Body of pancreas (tissue), 4 donors: Measurements from ENCODE around the gene PLCB3.

Source experiments
- POLR2A ChIP-seq, 3 donors: fragments of 450-650 bp; IDR thresholded peaks; one replicate each; pipeline ENCODE4 v1.6.1; 2016; ENCODE audit warnings: antibody characterized with exemption in 3 of 3, mild to moderate bottlenecking in 2 of 3
- TF ChIP-seq, protein P1 (sequence below), 7 experiments: fragments of 450-650 bp in 4 of 7; fragments of 200-600 bp in 3 of 7; sonication (generic) in 3 of 7; IDR thresholded peaks; one replicate each; pipeline ENCODE4 v1.5.1; 2016 to 2019; ENCODE audit warnings: antibody characterized with exemption in 7 of 7

DNA sequence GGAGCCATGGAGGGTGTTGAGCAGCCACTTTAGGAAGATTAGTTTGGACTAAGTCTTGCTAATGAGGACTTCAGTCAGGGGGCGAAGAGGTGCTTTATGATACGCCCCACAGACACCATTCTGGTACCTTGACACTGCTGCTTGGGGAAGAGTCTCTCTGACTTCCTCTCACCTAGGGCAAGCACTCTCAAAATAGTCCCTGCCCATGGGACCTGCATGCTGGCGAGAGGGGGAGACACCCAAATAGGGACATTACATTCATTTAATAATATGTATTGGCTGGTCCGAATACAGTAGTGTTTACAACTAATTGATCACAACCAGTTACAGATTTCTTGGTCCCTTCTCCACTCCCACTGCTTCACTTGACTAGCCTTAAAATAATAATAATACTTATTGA, 44.4 kb downstream of the PLCB3 start:
- TF ChIP-seq, protein P1, sequence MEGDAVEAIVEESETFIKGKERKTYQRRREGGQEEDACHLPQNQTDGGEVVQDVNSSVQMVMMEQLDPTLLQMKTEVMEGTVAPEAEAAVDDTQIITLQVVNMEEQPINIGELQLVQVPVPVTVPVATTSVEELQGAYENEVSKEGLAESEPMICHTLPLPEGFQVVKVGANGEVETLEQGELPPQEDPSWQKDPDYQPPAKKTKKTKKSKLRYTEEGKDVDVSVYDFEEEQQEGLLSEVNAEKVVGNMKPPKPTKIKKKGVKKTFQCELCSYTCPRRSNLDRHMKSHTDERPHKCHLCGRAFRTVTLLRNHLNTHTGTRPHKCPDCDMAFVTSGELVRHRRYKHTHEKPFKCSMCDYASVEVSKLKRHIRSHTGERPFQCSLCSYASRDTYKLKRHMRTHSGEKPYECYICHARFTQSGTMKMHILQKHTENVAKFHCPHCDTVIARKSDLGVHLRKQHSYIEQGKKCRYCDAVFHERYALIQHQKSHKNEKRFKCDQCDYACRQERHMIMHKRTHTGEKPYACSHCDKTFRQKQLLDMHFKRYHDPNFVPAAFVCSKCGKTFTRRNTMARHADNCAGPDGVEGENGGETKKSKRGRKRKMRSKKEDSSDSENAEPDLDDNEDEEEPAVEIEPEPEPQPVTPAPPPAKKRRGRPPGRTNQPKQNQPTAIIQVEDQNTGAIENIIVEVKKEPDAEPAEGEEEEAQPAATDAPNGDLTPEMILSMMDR (IDR thresholded peaks at IDR 0.05) = no peak
- TF ChIP-seq POLR2A (IDR thresholded peaks at IDR 0.05) = no peak
